Measurements from ENCODE around the gene CRABP2.
A peak's percentile ranks its signal among the peaks of the same experiment; 100 is the strongest.

CRABP2 gene

GRCh38 chr1:156689953-156690674 lies 15.3 kb downstream of the CRABP2 start:
- DNase-seq = no peak

GRCh38 chr1:156689035-156689952 lies 16.1 kb downstream of the CRABP2 start:
- peak; percentile 87 for DNase-seq

- DNase-seq = peak; percentile 44
Observed at GRCh38 chr1:156684227-156684782, 21.1 kb downstream of the CRABP2 start.

- DNase-seq = no peak
Observed at GRCh38 chr1:156682166-156682890, 23.1 kb downstream of the CRABP2 start.

- no peak for DNase-seq
Observed at GRCh38 chr1:156681196-156681960, 24.0 kb downstream of the CRABP2 start.

GRCh38 chr1:156680056-156680455 lies 25.3 kb downstream of the CRABP2 start:
- DNase-seq = no peak

GRCh38 chr1:156677616-156678596 lies 27.5 kb downstream of the CRABP2 start:
- peak; percentile 80 for DNase-seq

GRCh38 chr1:156676820-156677615 lies 28.4 kb downstream of the CRABP2 start, which contains the start of gene NES:
Gene NES (minus strand): TSS chr1:156677407. CDS start chr1:156677264, 143 bp downstream.
- peak; percentile 61 for DNase-seq

- no peak for DNase-seq
Observed at GRCh38 chr1:156676114-156676819, 29.1 kb downstream of the CRABP2 start.

GRCh38 chr1:156675210-156676113 lies 29.9 kb downstream of the CRABP2 start:
- no peak for DNase-seq

- no peak for DNase-seq
Observed at GRCh38 chr1:156673387-156674121, 31.8 kb downstream of the CRABP2 start.

- DNase-seq = no peak
Observed at GRCh38 chr1:156671804-156672203, 33.6 kb downstream of the CRABP2 start.

GRCh38 chr1:156670791-156671190 lies 34.6 kb downstream of the CRABP2 start:
- no peak for DNase-seq

- DNase-seq = no peak
Observed at GRCh38 chr1:156670359-156670758, 35.0 kb downstream of the CRABP2 start.

- DNase-seq = no peak
Observed at GRCh38 chr1:156669794-156670193, 35.6 kb downstream of the CRABP2 start.

GRCh38 chr1:156668801-156669637 lies 36.4 kb downstream of the CRABP2 start:
- no peak for DNase-seq
